Glomerular visceral epithelial cell (primary cell): Measurements from ENCODE around the gene TMC1.
A peak's percentile ranks its signal among the peaks of the same experiment; 100 is the strongest.

ENCODE experiments used
- DNase-seq: peaks from one replicate; pipeline ENCODE4 v3.0.0-alpha.2; 2016; ENCODE audit errors: extremely low spot score

TMC1 gene

GRCh38 chr9:72575666-72576065, 54.3 kb downstream of the TMC1 start:
- no peak for DNase-seq

GRCh38 chr9:72576087-72576486, 54.7 kb downstream of the TMC1 start:
- DNase-seq = no peak

- DNase-seq = peak; percentile 33
These were observed 55.9 kb downstream of the TMC1 start for GRCh38 chr9:72577212-72577753.

- DNase-seq = peak; percentile 55
These were observed 57.8 kb downstream of the TMC1 start for GRCh38 chr9:72579190-72579589.

- DNase-seq = no peak
These were observed 58.6 kb downstream of the TMC1 start for GRCh38 chr9:72579880-72580550.

- no peak for DNase-seq
These were observed 60.3 kb downstream of the TMC1 start for GRCh38 chr9:72581694-72582093.

- DNase-seq = no peak
These were observed 62.0 kb downstream of the TMC1 start for GRCh38 chr9:72583370-72583769.

GRCh38 chr9:72586388-72587130, 65.2 kb downstream of the TMC1 start:
- peak; percentile 53 for DNase-seq

GRCh38 chr9:72588336-72588735, 66.9 kb downstream of the TMC1 start:
- no peak for DNase-seq

- DNase-seq = no peak
These were observed 68.5 kb downstream of the TMC1 start for GRCh38 chr9:72589667-72590521.

- DNase-seq = no peak
These were observed 69.4 kb downstream of the TMC1 start for GRCh38 chr9:72590824-72591223.

- peak; percentile 67 for DNase-seq
These were observed 71.3 kb downstream of the TMC1 start for GRCh38 chr9:72592502-72593403.

GRCh38 chr9:72596451-72597180, 75.2 kb downstream of the TMC1 start:
- DNase-seq = no peak

- DNase-seq = no peak
These were observed 75.7 kb downstream of the TMC1 start for GRCh38 chr9:72597181-72597517.

GRCh38 chr9:72597601-72598000, 76.2 kb downstream of the TMC1 start:
- no peak for DNase-seq

- no peak for DNase-seq
These were observed 77.2 kb downstream of the TMC1 start for GRCh38 chr9:72598639-72599038.

- no peak for DNase-seq
These were observed 78.6 kb downstream of the TMC1 start for GRCh38 chr9:72599874-72600534.

- DNase-seq = no peak
These were observed 79.3 kb downstream of the TMC1 start for GRCh38 chr9:72600671-72601070.

- DNase-seq = no peak
These were observed 80.2 kb downstream of the TMC1 start for GRCh38 chr9:72601615-72602014.

GRCh38 chr9:72612449-72612848, 91.0 kb downstream of the TMC1 start:
- no peak for DNase-seq
